ENCODE results near the gene DNAJB14.
A peak's percentile ranks its signal among the peaks of the same experiment; 100 is the strongest.

DNAJB14 gene

DNA sequence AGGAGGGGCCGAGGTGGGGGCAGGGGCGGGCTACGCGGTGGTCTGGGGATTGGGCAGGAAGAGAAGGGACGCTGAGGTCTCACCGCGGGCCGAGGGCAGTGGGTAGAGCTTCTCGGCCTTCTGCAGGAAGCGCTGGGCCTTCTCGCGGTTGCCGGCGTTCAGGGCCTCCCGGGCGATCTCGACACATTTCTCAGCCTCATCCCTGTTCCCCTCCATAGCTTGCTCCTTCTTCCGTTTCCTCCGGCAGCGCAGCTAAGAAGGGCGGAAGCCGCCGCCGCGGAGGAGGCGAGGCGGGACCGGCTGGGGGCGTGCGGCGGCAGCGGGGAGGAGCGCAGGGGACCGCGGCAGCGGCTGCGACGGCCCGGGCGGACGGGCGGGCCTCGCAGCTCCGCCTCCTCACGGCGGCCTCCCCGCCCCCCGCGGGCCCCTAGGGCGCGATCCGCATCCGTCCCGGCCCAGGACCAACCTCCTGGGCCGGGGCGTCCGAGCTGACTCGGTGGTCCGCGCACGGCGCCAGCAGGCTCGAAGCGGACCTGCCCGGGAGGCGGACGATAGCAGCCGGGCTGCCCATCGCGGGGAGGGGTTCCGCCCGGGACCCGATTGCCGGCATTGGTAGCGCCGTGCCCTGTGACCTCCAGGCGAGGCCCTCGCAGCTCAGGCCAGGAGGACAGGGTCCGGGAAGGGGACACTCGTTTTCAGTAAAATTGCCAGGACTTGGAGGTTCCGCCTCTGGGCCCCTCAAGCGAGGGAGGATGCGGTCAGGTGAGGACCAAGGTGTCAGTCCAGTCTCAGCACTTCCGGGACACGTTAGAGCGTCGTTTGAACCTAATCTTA, at the start of gene DNAJB14:
DNAJB14 (minus strand) TSS at position 263 of the 834 bp plus-strand sequence; CDS start at position 216, 47 bp downstream.
- Histone ChIP-seq H3K4me3 (peak within 1 kb of the TSS; percentile 75), H3K4me1 (peaks cover 35% of the 10 kb centered on the region), H3K9me3 (0 out of 2 replicates have a peak, but pooled peaks cover 4% of the 10 kb centered on the region), H3K27me3 (ENCODE audit: low read depth) (no peaks in the 10 kb centered on the region), H3K36me3 (replicated peaks) (peaks cover 31% of the 10 kb centered on the region)
- in situ Hi-C loops (cut with MboI; ENCODE audit: low sequenced_read_pairs) = no loop called here
- DNase-seq (ENCODE audit: low spot score in 2 of 2) = peak; percentile 63 to 81

DNA sequence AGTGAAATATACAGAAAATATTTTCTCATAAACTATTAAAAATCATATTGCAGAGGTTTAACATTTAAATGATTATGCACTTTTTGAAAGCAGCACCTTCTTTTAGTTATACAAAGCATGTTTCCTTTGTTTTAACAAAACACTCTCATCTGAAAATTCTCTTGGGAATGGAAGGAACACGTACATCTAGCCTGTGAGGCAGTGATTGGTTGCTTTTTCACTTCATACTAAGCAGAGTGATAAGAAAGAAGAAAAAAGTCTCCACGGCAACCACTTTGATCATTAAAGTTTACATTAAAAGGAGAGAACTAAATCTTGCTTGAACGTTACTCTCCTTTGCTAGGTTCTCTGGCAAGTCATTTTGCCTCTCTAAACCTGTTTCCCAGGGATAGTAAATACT, 45.3 kb upstream of the DNAJB14 start:
- Histone ChIP-seq H3K4me1 (no peaks in the 10 kb centered on the region), H3K4me3 (no peak overlapping the region), H3K27me3 (ENCODE audit: low read depth) (no peaks in the 10 kb centered on the region), H3K9me3 (no peaks in the 10 kb centered on the region), H3K36me3 (replicated peaks) (no peaks in the 10 kb centered on the region)
- DNase-seq (ENCODE audit: low spot score in 2 of 2) = no peak
- in situ Hi-C loops (cut with MboI; ENCODE audit: low sequenced_read_pairs) = no loop called here

DNA sequence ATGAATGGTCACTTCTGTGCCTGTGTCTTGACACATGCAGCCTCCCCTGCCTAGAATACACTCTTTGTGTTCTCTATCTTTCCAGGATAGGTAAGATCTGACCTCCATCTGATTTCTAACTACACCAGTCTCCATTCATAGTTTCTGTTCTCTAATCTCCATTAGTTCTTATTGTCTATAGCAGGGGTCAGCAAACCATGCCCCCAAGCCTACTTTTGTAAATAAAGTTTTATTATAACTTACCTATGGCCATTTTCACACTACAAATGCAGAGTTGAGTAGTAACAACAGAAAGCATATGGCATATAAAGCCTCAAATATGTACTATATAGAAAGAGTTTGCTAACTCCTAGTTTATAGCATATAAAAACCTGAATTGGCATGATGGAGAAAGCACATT, 41.3 kb upstream of the DNAJB14 start:
- H3K9me3 ChIP-seq = no peaks in the 10 kb centered on the region
- no peaks in the 10 kb centered on the region; the same call in 1 of the 2 replicates for H3K27me3 ChIP-seq (ENCODE audit: low read depth)
- no peaks in the 10 kb centered on the region for H3K36me3 ChIP-seq (replicated peaks)
- DNase-seq (ENCODE audit: low spot score in 2 of 2) = no peak
- H3K4me1 ChIP-seq = peaks cover 4% of the 10 kb centered on the region; the same call in 1 of the 2 replicates
- no peak overlapping the region for H3K4me3 ChIP-seq
- in situ Hi-C loops (cut with MboI; ENCODE audit: low sequenced_read_pairs) = no loop called here

- Histone ChIP-seq H3K4me1 (peaks cover 4% of the 10 kb centered on the region; the same call in 1 of the 2 replicates), H3K36me3 (replicated peaks) (no peaks in the 10 kb centered on the region), H3K9me3 (no peaks in the 10 kb centered on the region), H3K4me3 (no peak overlapping the region), H3K27me3 (ENCODE audit: low read depth) (no peaks in the 10 kb centered on the region; the same call in 1 of the 2 replicates)
- in situ Hi-C loops (cut with MboI; ENCODE audit: low sequenced_read_pairs) = no loop called here
- DNase-seq (ENCODE audit: low spot score in 2 of 2) = no peak
Observed at GRCh38 chr4:99986792-99987191, 40.4 kb upstream of the DNAJB14 start.

- Histone ChIP-seq H3K4me3 (no peak overlapping the region), H3K9me3 (no peaks in the 10 kb centered on the region; the same call in 1 of the 2 replicates), H3K27me3 (ENCODE audit: low read depth) (no peaks in the 10 kb centered on the region; the same call in 1 of the 2 replicates), H3K4me1 (peaks cover 4% of the 10 kb centered on the region; the same call in 1 of the 2 replicates), H3K36me3 (replicated peaks) (no peaks in the 10 kb centered on the region)
- DNase-seq (ENCODE audit: low spot score in 2 of 2) = no peak
- in situ Hi-C loops (cut with MboI; ENCODE audit: low sequenced_read_pairs) = no loop called here
Observed at GRCh38 chr4:99983289-99983943, 37.0 kb upstream of the DNAJB14 start.

DNA sequence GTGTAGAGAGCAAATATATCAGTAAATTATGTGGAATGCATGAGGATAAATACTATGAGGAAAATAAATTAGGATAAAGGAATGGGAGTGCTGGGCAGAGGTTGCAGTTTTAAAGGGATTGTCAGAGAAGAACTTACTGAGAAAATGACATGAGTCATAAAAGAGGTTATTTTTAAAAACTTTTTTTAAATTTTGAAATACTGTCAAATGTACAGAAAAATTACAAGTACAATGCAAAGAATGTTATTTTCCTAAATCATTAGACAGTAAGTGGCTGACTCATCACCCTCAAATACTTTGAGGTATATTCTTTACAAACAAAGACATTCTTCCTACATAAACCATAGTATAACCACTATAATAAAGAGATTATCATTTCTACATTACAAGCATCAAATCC, 33.5 kb upstream of the DNAJB14 start:
- Histone ChIP-seq H3K9me3 (no peaks in the 10 kb centered on the region; the same call in 1 of the 2 replicates), H3K27me3 (ENCODE audit: low read depth) (no peaks in the 10 kb centered on the region; the same call in 1 of the 2 replicates), H3K36me3 (replicated peaks) (no peaks in the 10 kb centered on the region), H3K4me1 (no peaks in the 10 kb centered on the region; the same call in 1 of the 2 replicates), H3K4me3 (no peak overlapping the region)
- in situ Hi-C loops (cut with MboI; ENCODE audit: low sequenced_read_pairs) = no loop called here
- no peak for DNase-seq (ENCODE audit: low spot score in 2 of 2)

DNA sequence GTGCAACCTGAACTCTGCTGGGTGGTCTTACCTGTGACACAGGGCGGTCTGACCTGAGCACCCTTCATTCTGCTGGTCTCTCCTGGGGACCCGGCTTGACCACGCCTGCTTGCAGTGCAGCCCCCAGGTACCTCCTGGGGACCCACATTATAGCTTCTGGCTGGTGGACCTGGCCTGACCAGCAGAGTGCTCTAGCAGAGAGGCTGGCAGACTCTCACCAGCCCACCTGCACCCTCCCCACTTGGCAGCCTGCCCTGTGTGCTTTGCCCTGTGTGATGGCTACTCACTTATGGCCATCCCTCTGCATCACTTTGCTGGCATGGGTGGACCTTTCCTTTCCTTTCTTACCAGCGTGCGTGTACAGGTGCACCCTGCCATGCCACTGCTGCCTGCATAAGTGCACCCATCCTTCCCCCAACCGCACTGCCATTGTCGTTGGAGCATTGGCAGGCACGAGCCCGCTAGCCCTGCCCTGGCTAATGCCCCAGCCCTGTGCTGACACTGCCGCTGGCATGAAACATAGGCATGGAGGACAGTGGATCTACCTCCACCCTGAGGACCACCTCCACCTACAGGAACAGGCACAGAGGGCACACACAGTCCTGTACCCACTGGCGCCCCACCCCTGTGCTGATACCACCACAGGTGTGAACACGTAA, 25.2 kb upstream of the DNAJB14 start:
- no peaks in the 10 kb centered on the region for H3K4me1 ChIP-seq
- in situ Hi-C loops (cut with MboI; ENCODE audit: low sequenced_read_pairs) = no loop called here
- no peaks in the 10 kb centered on the region for H3K27me3 ChIP-seq (ENCODE audit: low read depth)
- no peaks in the 10 kb centered on the region for H3K36me3 ChIP-seq (replicated peaks)
- no peaks in the 10 kb centered on the region for H3K9me3 ChIP-seq
- no peak for DNase-seq (ENCODE audit: low spot score in 2 of 2)
- H3K4me3 ChIP-seq = no peak overlapping the region

DNA sequence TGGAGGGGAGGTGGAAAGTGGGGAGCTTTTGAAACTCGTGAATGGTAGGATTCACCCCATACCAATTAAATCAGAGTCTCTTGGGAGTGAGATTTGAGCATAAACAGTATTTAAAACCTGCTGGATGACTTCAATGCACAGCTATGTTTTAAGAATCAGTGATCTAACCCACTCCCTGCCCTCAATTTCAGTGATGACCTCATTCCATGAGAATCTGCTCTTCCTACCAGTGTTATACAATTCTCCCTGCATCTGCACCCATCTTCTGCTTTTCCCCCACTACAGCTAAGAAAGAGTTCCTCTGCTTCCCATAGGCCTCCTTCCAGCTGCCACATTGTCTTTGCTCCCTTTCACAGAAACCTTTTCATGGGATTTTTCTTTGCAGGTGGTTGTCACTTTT, 21.9 kb upstream of the DNAJB14 start:
- no peak for DNase-seq (ENCODE audit: low spot score in 2 of 2)
- Histone ChIP-seq H3K27me3 (ENCODE audit: low read depth) (no peaks in the 10 kb centered on the region), H3K9me3 (no peaks in the 10 kb centered on the region), H3K4me1 (no peaks in the 10 kb centered on the region), H3K4me3 (no peak overlapping the region), H3K36me3 (replicated peaks) (no peaks in the 10 kb centered on the region)
- in situ Hi-C loops (cut with MboI; ENCODE audit: low sequenced_read_pairs) = no loop called here

GRCh38 chr4:99966692-99967091, 20.3 kb upstream of the DNAJB14 start:
- Histone ChIP-seq H3K9me3 (no peaks in the 10 kb centered on the region), H3K27me3 (ENCODE audit: low read depth) (no peaks in the 10 kb centered on the region), H3K4me3 (no peak overlapping the region), H3K4me1 (no peaks in the 10 kb centered on the region), H3K36me3 (replicated peaks) (no peaks in the 10 kb centered on the region)
- no peak for DNase-seq (ENCODE audit: low spot score in 2 of 2)
- in situ Hi-C loops (cut with MboI; ENCODE audit: low sequenced_read_pairs) = no loop called here

GRCh38 chr4:99965674-99966350, 19.4 kb upstream of the DNAJB14 start:
- in situ Hi-C loops (cut with MboI; ENCODE audit: low sequenced_read_pairs) = no loop called here
- H3K27me3 ChIP-seq (ENCODE audit: low read depth) = no peaks in the 10 kb centered on the region
- DNase-seq (ENCODE audit: low spot score in 2 of 2) = no peak
- H3K4me3 ChIP-seq = no peak overlapping the region
- H3K4me1 ChIP-seq = peaks cover 4% of the 10 kb centered on the region
- no peaks in the 10 kb centered on the region for H3K36me3 ChIP-seq (replicated peaks)
- no peaks in the 10 kb centered on the region for H3K9me3 ChIP-seq

DNA sequence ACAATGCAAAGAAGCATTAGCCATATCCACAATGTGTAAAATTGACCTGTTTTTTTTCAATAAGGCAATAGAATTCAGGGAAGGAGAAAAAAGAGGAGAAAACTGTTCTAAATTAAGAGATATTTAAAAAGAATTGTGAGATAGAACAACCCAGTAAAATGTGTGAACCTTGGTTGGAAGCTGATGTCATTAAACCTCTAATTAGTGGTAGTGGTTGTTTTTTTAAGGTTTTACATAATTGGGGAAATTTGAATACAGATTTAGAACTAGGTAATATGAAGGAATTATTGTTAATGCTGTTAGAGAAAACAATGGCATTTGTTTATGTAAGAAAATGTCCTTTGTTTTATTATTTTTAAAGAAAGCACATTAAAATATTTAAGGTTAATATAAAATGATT, 18.8 kb upstream of the DNAJB14 start:
- no peak for DNase-seq (ENCODE audit: low spot score in 2 of 2)
- H3K4me3 ChIP-seq = no peak overlapping the region

DNA sequence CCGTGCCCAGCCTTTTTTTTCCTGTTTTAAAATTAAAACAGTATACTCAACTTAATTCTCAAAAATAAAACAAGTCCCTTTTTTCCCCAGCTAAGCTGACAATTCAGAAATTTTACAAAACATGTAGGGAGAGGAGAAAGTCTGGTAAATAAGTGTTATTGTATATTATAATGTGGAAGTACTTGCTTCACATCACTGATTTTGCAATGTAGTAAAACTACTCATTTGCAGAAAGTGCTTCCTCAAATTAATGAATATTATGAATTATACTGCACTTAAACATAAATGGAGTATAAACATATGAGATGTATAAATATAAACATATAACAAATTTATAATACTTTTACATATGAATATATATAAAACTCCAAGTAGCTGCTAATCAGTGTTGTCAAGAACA, 15.3 kb upstream of the DNAJB14 start:
- in situ Hi-C loops (cut with MboI; ENCODE audit: low sequenced_read_pairs) = no loop called here
- no peak overlapping the region for H3K4me3 ChIP-seq
- H3K27me3 ChIP-seq (ENCODE audit: low read depth) = no peaks in the 10 kb centered on the region
- no peaks in the 10 kb centered on the region for H3K36me3 ChIP-seq (replicated peaks)
- no peaks in the 10 kb centered on the region for H3K9me3 ChIP-seq
- DNase-seq (ENCODE audit: low spot score in 2 of 2) = no peak
- peaks cover 9% of the 10 kb centered on the region for H3K4me1 ChIP-seq

More for the DNA sequence above, 18.8 kb upstream of the DNAJB14 start:
- Histone ChIP-seq H3K4me1 (peaks cover 9% of the 10 kb centered on the region), H3K9me3 (no peaks in the 10 kb centered on the region), H3K27me3 (ENCODE audit: low read depth) (no peaks in the 10 kb centered on the region), H3K36me3 (replicated peaks) (no peaks in the 10 kb centered on the region)
- in situ Hi-C loops (cut with MboI; ENCODE audit: low sequenced_read_pairs) = no loop called here

DNA sequence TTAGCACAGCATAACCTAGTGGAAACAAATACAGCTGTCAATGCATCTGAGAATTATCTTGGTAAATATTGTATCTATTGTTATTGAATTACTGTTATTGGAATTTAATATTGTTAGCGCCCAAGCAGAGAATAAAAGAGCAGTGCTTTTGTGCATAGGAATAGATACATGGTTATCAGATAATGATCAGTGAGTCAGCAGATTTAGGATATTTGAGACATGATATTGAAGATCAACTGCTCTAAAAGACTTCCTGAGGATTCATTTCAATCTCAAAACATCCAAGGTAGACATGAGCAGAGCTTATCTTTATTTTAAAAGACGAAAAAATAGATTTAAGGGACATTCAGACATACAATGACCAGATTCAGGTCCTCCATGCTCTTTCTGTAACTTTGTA, 14.2 kb upstream of the DNAJB14 start:
- no peaks in the 10 kb centered on the region for H3K9me3 ChIP-seq
- no peaks in the 10 kb centered on the region for H3K27me3 ChIP-seq (ENCODE audit: low read depth)
- peaks cover 9% of the 10 kb centered on the region for H3K4me1 ChIP-seq
- H3K4me3 ChIP-seq = no peak overlapping the region
- no peak for DNase-seq (ENCODE audit: low spot score in 2 of 2)
- no peaks in the 10 kb centered on the region for H3K36me3 ChIP-seq (replicated peaks)
- in situ Hi-C loops (cut with MboI; ENCODE audit: low sequenced_read_pairs) = no loop called here

Measured in HAP-1 (cell line).